Neural cell (in vitro differentiated cells): ENCODE measurements around the gene PLXNB1.

ENCODE experiments used
- EP300 ChIP-seq: fragments of 450-650 bp; conservative IDR thresholded peaks from 2 replicates; pipeline ENCODE4 v1.6.1; 2014; ENCODE audit warnings: antibody characterized with exemption, mild to moderate bottlenecking, moderate library complexity; ENCODE audit not compliant: poor library complexity, severe bottlenecking
- EZH2 ChIP-seq: fragments of 200-600, 300-800 bp; shearing (Covaris generic), sonication (generic); IDR thresholded peaks from 2 replicates; pipeline ENCODE4 v1.6.1; 2014; ENCODE audit warnings: antibody characterized with exemption, low read length, borderline replicate concordance, mild to moderate bottlenecking; ENCODE audit not compliant: insufficient read depth, poor library complexity, severe bottlenecking
- MXI1 ChIP-seq: fragments of 450-650 bp; conservative IDR thresholded peaks from 2 replicates; pipeline ENCODE4 v1.6.1; 2014; ENCODE audit warnings: antibody characterized with exemption, mild to moderate bottlenecking; ENCODE audit not compliant: poor library complexity, severe bottlenecking
- POLR2AphosphoS5 ChIP-seq: IDR thresholded peaks from 2 replicates; pipeline ENCODE4 v1.6.1; 2012
- RAD21 ChIP-seq: fragments of 450-650 bp; conservative IDR thresholded peaks from 2 replicates; pipeline ENCODE4 v1.6.1; 2014; ENCODE audit warnings: antibody characterized with exemption, mild to moderate bottlenecking, moderate library complexity
- SMC3 ChIP-seq: fragments of 450-650 bp; conservative IDR thresholded peaks from 2 replicates; pipeline ENCODE4 v1.6.1; 2014; ENCODE audit warnings: antibody characterized with exemption, mild to moderate bottlenecking, moderate library complexity; ENCODE audit not compliant: poor library complexity
- TAF1 ChIP-seq: IDR thresholded peaks from 2 replicates; pipeline ENCODE4 v1.6.1; 2012; ENCODE audit warnings: low read depth
- TF ChIP-seq, protein P1 (sequence below): fragments of 450-650 bp; IDR thresholded peaks from 2 replicates; pipeline ENCODE4 v1.5.1; 2014; ENCODE audit warnings: antibody characterized with exemption, mild to moderate bottlenecking, moderate library complexity; ENCODE audit not compliant: poor library complexity, severe bottlenecking
- TF ChIP-seq, protein P2 (sequence below): IDR thresholded peaks from 2 replicates; pipeline ENCODE4 v1.6.1; 2012; ENCODE audit warnings: borderline replicate concordance

- TF ChIP-seq, protein P1, sequence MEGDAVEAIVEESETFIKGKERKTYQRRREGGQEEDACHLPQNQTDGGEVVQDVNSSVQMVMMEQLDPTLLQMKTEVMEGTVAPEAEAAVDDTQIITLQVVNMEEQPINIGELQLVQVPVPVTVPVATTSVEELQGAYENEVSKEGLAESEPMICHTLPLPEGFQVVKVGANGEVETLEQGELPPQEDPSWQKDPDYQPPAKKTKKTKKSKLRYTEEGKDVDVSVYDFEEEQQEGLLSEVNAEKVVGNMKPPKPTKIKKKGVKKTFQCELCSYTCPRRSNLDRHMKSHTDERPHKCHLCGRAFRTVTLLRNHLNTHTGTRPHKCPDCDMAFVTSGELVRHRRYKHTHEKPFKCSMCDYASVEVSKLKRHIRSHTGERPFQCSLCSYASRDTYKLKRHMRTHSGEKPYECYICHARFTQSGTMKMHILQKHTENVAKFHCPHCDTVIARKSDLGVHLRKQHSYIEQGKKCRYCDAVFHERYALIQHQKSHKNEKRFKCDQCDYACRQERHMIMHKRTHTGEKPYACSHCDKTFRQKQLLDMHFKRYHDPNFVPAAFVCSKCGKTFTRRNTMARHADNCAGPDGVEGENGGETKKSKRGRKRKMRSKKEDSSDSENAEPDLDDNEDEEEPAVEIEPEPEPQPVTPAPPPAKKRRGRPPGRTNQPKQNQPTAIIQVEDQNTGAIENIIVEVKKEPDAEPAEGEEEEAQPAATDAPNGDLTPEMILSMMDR = no peak
- TF ChIP-seq, protein P2, sequence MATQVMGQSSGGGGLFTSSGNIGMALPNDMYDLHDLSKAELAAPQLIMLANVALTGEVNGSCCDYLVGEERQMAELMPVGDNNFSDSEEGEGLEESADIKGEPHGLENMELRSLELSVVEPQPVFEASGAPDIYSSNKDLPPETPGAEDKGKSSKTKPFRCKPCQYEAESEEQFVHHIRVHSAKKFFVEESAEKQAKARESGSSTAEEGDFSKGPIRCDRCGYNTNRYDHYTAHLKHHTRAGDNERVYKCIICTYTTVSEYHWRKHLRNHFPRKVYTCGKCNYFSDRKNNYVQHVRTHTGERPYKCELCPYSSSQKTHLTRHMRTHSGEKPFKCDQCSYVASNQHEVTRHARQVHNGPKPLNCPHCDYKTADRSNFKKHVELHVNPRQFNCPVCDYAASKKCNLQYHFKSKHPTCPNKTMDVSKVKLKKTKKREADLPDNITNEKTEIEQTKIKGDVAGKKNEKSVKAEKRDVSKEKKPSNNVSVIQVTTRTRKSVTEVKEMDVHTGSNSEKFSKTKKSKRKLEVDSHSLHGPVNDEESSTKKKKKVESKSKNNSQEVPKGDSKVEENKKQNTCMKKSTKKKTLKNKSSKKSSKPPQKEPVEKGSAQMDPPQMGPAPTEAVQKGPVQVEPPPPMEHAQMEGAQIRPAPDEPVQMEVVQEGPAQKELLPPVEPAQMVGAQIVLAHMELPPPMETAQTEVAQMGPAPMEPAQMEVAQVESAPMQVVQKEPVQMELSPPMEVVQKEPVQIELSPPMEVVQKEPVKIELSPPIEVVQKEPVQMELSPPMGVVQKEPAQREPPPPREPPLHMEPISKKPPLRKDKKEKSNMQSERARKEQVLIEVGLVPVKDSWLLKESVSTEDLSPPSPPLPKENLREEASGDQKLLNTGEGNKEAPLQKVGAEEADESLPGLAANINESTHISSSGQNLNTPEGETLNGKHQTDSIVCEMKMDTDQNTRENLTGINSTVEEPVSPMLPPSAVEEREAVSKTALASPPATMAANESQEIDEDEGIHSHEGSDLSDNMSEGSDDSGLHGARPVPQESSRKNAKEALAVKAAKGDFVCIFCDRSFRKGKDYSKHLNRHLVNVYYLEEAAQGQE = no peak
- TF ChIP-seq EZH2 (no peak), POLR2AphosphoS5 (no peak), SMC3 (no peak), TAF1 (no peak), RAD21 (no peak), MXI1 (no peak), EP300 (no peak)
These were observed 16.3 kb downstream of the PLXNB1 start for GRCh38 chr3:48413611-48414010.
